Lower leg skin (tissue), 4 donors: ENCODE results near the gene USP3. TPM values are rescaled to one million over a fixed set of nuclear protein-coding genes. Genes with fewer than 3 reads are reported as not detected.

Experiments
- DNase-seq, 2 donors: peaks; one replicate each; pipeline ENCODE4 v3.0.0-alpha.2; 2019; ENCODE audit warnings: low spot score in 2 of 2
- H3K4me3 ChIP-seq: fragments of 200-600 bp; sonication (generic); 2 replicates; pipeline ENCODE4 v1.5.1; 2017; ENCODE audit warnings: mild to moderate bottlenecking, low read depth; ENCODE audit not compliant: poor library complexity, severe bottlenecking
- CTCF ChIP-seq, 3 donors: fragments of 450-650 bp; IDR thresholded peaks; one replicate each; pipeline ENCODE4 v1.5.1; 2016; ENCODE audit warnings: antibody characterized with exemption in 3 of 3, mild to moderate bottlenecking in 3 of 3, moderate library complexity in 2 of 3
- POLR2A ChIP-seq, 2 donors: fragments of 450-650 bp; IDR thresholded peaks; one replicate each; pipeline ENCODE4 v1.6.1; 2016 to 2017; ENCODE audit warnings: antibody characterized with exemption in 2 of 2, mild to moderate bottlenecking in 1 of 2, moderate library complexity in 1 of 2
- WGBS, 2 donors: methylation state at CpG; one replicate each; pipeline ENCODE4 v1.1.5; 2018; 5-methylcytosine and 5-hydroxymethylcytosine counted together
- intact Hi-C: fragments of 100-400 bp; cut with DNase I; formaldehyde crosslinking; loops from one replicate; pipeline ENCODE4 v1.15.0; 2023; ENCODE audit warnings: low total_unique reads
- total RNA-seq, 4 donors: library from RNA; depleted of rRNA; stranded (reverse); fragments of >200 nt; gene quantifications; one replicate each; pipeline ENCODE4 v1.1.0, GENCODE V29; 2016

Gene USP3
- total RNA-seq, 4 donors from 2014 or later: 43.9 to 66.5 (median 55.0) TPM

DNA sequence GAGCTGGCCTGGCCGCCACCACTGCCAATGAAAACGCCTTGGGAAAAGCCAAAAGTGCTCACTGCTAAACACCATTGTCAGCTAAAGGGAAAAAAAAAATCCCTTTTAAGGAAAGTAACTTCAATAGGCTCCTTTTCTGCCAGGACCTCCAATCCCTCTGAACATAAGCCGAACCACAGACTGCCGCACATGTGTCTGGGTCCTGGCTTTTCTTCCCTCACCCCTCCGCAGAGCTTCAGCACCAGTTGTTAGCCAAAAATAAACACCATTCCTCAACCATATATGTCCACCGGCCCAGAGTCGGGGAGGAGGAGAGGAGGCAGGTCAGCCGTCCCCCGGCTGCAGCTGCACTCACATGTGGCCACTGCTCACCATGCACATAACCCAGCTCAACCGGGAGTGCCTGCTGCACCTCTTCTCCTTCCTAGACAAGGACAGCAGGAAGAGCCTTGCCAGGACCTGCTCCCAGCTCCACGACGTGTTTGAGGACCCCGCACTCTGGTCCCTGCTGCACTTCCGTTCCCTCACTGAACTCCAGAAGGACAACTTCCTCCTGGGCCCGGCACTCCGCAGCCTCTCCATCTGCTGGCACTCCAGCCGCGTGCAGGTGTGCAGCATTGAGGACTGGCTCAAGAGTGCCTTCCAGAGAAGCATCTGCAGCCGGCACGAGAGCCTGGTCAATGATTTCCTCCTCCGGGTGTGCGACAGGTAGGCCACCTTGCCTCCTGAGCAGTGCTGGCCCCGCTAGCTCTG, 92.8 kb downstream of the USP3 start, which contains the start of gene FBXL22:
FBXL22 (plus strand) TSS at position 350 of the 753 bp plus-strand sequence; CDS start at position 356, 6 bp downstream.
- no peak for TF ChIP-seq POLR2A (IDR thresholded peaks at IDR 0.05)
- no peak for TF ChIP-seq CTCF (IDR thresholded peaks at IDR 0.05)
- DNase-seq: no peak
- 59 to 66% methylated on average over 23 of the region's 23 CpGs for WGBS, 2 donors
- H3K4me3 ChIP-seq: no peak within 1 kb of the TSS
- intact Hi-C loops: loop anchor here (5.0 to 10.0 kb wide), 2 partner anchors 72 to 130 kb away; no protein-coding TSS in a partner anchor

- no peak overlapping the region for H3K4me3 ChIP-seq
- intact Hi-C loops: loop anchor here (5.0 to 10.0 kb wide), 2 partner anchors 73 to 131 kb away; no protein-coding TSS in a partner anchor
- TF ChIP-seq POLR2A (IDR thresholded peaks at IDR 0.05) (no peak), CTCF (IDR thresholded peaks at IDR 0.05) (no peak)
- 71 to 81% methylated on average over 6 of the region's 6 CpGs for WGBS, 2 donors
- no peak for DNase-seq
These were observed 93.4 kb downstream of the USP3 start for GRCh38 chr15:63597821-63598220.

DNA sequence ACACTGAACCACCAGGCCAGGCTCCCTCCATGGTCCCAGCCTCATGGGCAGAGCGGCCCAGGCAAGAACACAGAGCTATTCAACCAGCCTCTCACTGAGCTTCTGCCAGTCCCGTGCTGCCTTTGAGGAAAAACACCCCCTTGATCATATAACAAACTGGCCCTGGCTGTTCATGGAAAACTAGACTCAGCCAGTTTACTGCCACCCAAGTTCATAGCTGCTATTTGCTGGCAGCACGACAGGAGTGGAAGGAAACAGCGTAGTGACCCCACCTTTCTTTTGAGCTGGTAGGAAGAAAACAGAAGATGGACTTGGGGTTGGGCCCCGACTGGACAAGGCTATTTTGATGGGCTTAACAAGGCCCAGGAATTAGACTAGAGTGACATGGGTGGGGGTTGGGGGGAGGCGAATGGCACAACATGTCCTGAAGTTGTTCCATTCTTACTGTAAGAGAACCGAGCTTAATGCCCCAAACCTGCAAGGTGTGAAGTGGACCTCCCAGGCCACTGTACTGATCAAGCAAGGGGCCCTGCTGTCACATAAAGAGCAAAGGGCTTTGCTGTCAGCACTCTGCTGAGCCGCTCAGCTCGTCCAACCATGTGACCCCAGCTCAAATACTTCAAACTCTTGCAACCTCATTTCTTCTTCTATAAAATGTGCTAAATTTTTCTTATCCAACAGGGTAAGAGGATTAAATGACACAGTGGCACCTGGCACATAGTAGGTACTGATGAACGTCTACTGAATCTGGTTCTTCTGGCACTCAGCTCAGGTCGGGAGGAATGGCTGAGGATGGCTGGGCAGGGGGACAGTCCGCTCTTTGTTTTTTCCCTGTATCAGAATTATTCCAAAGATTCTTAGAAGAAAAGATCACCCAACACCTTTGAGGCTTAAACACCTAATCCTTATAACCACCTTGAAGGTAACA, 94.3 kb downstream of the USP3 start:
- no peak overlapping the region for H3K4me3 ChIP-seq
- intact Hi-C loops: loop anchor here (5.0 to 10.0 kb wide), 2 partner anchors 74 to 131 kb away; no protein-coding TSS in a partner anchor
- DNase-seq: no peak
- no peak for TF ChIP-seq POLR2A (IDR thresholded peaks at IDR 0.05)
- no peak for TF ChIP-seq CTCF (IDR thresholded peaks at IDR 0.05)
- WGBS, 2 donors: 62 to 66% methylated on average over 12 of the region's 12 CpGs

DNA sequence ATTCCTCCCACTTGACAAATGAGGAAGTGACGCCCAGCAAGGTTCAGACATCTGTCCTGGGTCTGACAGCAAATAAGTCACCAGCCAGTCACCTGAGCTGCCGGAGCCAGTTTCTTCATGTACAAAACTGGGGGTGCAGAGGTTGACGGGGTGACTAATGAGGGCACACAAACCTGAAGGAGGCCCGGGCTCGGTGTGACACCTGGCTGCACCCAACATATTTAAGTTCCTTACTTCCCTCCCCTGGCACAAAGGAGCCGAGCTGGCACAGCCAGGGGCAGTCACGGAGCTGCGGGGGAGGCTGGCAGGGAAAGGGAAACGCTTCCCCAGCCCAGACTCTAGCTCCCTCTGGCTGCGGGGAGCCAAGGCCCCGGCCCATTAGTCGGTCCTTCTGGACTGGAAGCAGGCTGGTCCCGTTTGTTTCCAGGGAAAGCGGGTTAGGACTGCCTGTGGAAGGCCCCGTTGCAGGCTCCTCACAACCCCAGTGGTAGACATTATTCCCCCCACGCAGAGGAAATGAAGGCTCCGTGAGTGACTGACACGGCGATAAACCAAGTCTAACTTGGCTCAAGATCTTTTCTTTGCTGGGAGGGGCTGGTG, 95.1 kb downstream of the USP3 start:
- DNase-seq: peak; percentile 60 to 91
- 32 to 33% methylated on average over 19 of the region's 19 CpGs for WGBS, 2 donors
- no peak overlapping the region for H3K4me3 ChIP-seq
- intact Hi-C loops: loop anchor here (5.0 to 10.0 kb wide), 2 partner anchors 75 to 132 kb away; no protein-coding TSS in a partner anchor
- TF ChIP-seq CTCF (IDR thresholded peaks at IDR 0.05) (peak in 1 of 3 donors; percentile 29), POLR2A (IDR thresholded peaks at IDR 0.05) (no peak)

DNA sequence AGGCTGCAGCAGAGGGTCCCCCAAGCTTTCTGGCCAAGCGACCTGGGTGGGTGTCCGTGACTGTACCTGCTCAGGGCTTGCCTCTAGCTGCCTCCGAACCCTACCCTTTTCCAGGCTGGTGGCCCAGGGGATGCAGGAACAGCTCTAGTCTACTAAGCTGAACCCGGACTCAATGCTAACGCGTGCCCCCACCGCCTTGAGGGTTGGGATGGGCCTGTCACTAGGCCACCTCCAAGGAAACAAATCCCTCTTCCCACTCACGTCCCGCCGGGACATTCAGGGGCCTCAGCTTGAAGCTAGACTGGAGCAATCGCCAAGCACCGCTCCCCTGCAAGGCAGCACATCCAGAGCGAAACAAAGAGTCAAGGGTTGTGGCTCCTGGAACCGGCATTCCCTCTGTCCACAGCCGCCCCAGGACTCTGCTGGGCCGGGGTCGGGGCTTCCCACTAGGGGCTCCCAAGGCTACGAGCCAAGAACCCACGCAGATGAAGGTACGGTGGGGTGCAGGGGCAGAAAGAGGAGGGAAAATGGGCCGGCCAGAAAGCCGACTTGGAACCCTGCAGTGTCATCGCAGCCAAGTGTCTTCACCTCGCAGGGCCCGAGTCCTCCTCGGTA, 95.7 kb downstream of the USP3 start:
- H3K4me3 ChIP-seq: peak overlapping the region; percentile 13
- WGBS, 2 donors: 4 to 8% methylated on average over 22 to 26 of the region's 26 CpGs
- intact Hi-C loops: no loop called here
- peak in 1 of 2 donors; percentile 90 for DNase-seq
- TF ChIP-seq CTCF (IDR thresholded peaks at IDR 0.05) (no peak), POLR2A (IDR thresholded peaks at IDR 0.05) (no peak)
